HUES48 (cell line): ENCODE measurements around the gene ENTREP3.

Experiments
- H3K27ac ChIP-seq: one replicate; pipeline ENCODE4 v1.7.0; 2013; ENCODE audit warnings: low read depth, low read length, inconsistent platforms
- H3K27me3 ChIP-seq: 2 replicates; pipeline ENCODE4 v1.6.1; 2013; ENCODE audit warnings: mild to moderate bottlenecking, low read length; ENCODE audit not compliant: control insufficient read depth, insufficient read depth
- H3K36me3 ChIP-seq: 2 replicates; pipeline ENCODE4 v1.6.1; 2013; ENCODE audit warnings: low read length; ENCODE audit not compliant: control insufficient read depth, insufficient read depth
- H3K4me1 ChIP-seq: 2 replicates; pipeline ENCODE4 v1.6.1; 2013; ENCODE audit warnings: mild to moderate bottlenecking, low read length; ENCODE audit not compliant: control insufficient read depth, insufficient read depth
- H3K4me3 ChIP-seq: 2 replicates; pipeline ENCODE4 v1.5.1; 2013; ENCODE audit warnings: mild to moderate bottlenecking, low read depth, low read length
- H3K9ac ChIP-seq: 2 replicates; pipeline ENCODE4 v1.6.1; 2013; ENCODE audit warnings: mild to moderate bottlenecking, low read depth, low read length, moderate library complexity
- H3K9me3 ChIP-seq: 2 replicates; pipeline ENCODE4 v1.6.1; 2013; ENCODE audit warnings: low read length; ENCODE audit not compliant: control insufficient read depth, insufficient read depth

The ENTREP3 gene

GRCh38 chr1:155261852-155262673, 6.8 kb upstream of the ENTREP3 start, which contains the start of gene SCAMP3:
Gene SCAMP3, minus strand, starts transcription at chr1:155262360. Its CDS starts 209 bp downstream, at chr1:155262151.
- peaks cover 59% of the 10 kb centered on the region for H3K36me3 ChIP-seq
- peak within 1 kb of the TSS; percentile 92 for H3K27ac ChIP-seq
- H3K27me3 ChIP-seq: no peaks in the 10 kb centered on the region
- no peaks in the 10 kb centered on the region for H3K9me3 ChIP-seq
- peak within 1 kb of the TSS; percentile 77 for H3K4me3 ChIP-seq
- peaks cover 8% of the 10 kb centered on the region for H3K4me1 ChIP-seq
- H3K9ac ChIP-seq: peak within 1 kb of the TSS; percentile 75

- Histone ChIP-seq H3K27me3 (no peaks in the 10 kb centered on the region), H3K9ac (peak overlapping the region; percentile 75), H3K4me1 (peaks cover 8% of the 10 kb centered on the region), H3K27ac (peak overlapping the region; percentile 92), H3K9me3 (no peaks in the 10 kb centered on the region), H3K4me3 (peak overlapping the region; percentile 77), H3K36me3 (peaks cover 55% of the 10 kb centered on the region)
Observed at GRCh38 chr1:155261493-155261851, 6.2 kb upstream of the ENTREP3 start.

GRCh38 chr1:155260276-155260675, 5.0 kb upstream of the ENTREP3 start:
- peaks cover 44% of the 10 kb centered on the region for H3K36me3 ChIP-seq
- H3K27ac ChIP-seq: no peak overlapping the region
- no peaks in the 10 kb centered on the region for H3K9me3 ChIP-seq
- H3K27me3 ChIP-seq: no peaks in the 10 kb centered on the region
- no peak overlapping the region for H3K4me3 ChIP-seq
- no peak overlapping the region for H3K9ac ChIP-seq
- H3K4me1 ChIP-seq: peaks cover 8% of the 10 kb centered on the region

GRCh38 chr1:155256058-155256852, 972 bp upstream of the ENTREP3 start:
- Histone ChIP-seq H3K9ac (no peak overlapping the region), H3K36me3 (peaks cover 18% of the 10 kb centered on the region), H3K9me3 (no peaks in the 10 kb centered on the region), H3K4me1 (peaks cover 17% of the 10 kb centered on the region), H3K4me3 (peak overlapping the region; percentile 79), H3K27ac (no peak overlapping the region), H3K27me3 (no peaks in the 10 kb centered on the region)

- H3K27me3 ChIP-seq: no peaks in the 10 kb centered on the region
- no peak overlapping the region for H3K9ac ChIP-seq
- H3K36me3 ChIP-seq: peaks cover 18% of the 10 kb centered on the region
- peaks cover 13% of the 10 kb centered on the region; the same call in 1 of the 2 replicates for H3K4me1 ChIP-seq
- no peak overlapping the region for H3K27ac ChIP-seq
- H3K9me3 ChIP-seq: no peaks in the 10 kb centered on the region
- H3K4me3 ChIP-seq: peak overlapping the region; percentile 79
Observed at GRCh38 chr1:155254714-155255242, 505 bp downstream of the ENTREP3 start.

- no peak overlapping the region for H3K27ac ChIP-seq
- peaks cover 13% of the 10 kb centered on the region; the same call in 1 of the 2 replicates for H3K4me1 ChIP-seq
- H3K27me3 ChIP-seq: no peaks in the 10 kb centered on the region
- no peak overlapping the region for H3K9ac ChIP-seq
- H3K4me3 ChIP-seq: peak overlapping the region; percentile 79
- H3K36me3 ChIP-seq: peaks cover 13% of the 10 kb centered on the region
- H3K9me3 ChIP-seq: no peaks in the 10 kb centered on the region
Observed at GRCh38 chr1:155254228-155254713, 1.0 kb downstream of the ENTREP3 start.

- Histone ChIP-seq H3K27ac (no peak overlapping the region), H3K9me3 (no peaks in the 10 kb centered on the region), H3K9ac (no peak overlapping the region), H3K36me3 (peaks cover 13% of the 10 kb centered on the region), H3K4me3 (peak overlapping the region; percentile 79; the same call in 1 of the 2 replicates), H3K27me3 (no peaks in the 10 kb centered on the region), H3K4me1 (peaks cover 13% of the 10 kb centered on the region; the same call in 1 of the 2 replicates)
Observed at GRCh38 chr1:155253797-155254196, 1.5 kb downstream of the ENTREP3 start.

GRCh38 chr1:155253208-155253607, 2.1 kb downstream of the ENTREP3 start:
- Histone ChIP-seq H3K27ac (no peak overlapping the region), H3K9ac (no peak overlapping the region), H3K4me3 (no peak overlapping the region), H3K27me3 (no peaks in the 10 kb centered on the region), H3K36me3 (peaks cover 12% of the 10 kb centered on the region; the same call in 1 of the 2 replicates), H3K9me3 (no peaks in the 10 kb centered on the region), H3K4me1 (peaks cover 13% of the 10 kb centered on the region; the same call in 1 of the 2 replicates)

GRCh38 chr1:155251566-155251965, 3.7 kb downstream of the ENTREP3 start:
- peaks cover 2% of the 10 kb centered on the region; the same call in 1 of the 2 replicates for H3K27me3 ChIP-seq
- peaks cover 15% of the 10 kb centered on the region; the same call in 1 of the 2 replicates for H3K36me3 ChIP-seq
- H3K4me3 ChIP-seq: no peak overlapping the region
- no peaks in the 10 kb centered on the region for H3K9me3 ChIP-seq
- H3K4me1 ChIP-seq: peaks cover 13% of the 10 kb centered on the region; the same call in 1 of the 2 replicates
- H3K27ac ChIP-seq: no peak overlapping the region
- no peak overlapping the region for H3K9ac ChIP-seq

GRCh38 chr1:155250633-155251449, 4.4 kb downstream of the ENTREP3 start:
- Histone ChIP-seq H3K27me3 (peaks cover 8% of the 10 kb centered on the region), H3K9ac (no peak overlapping the region), H3K4me3 (peak overlapping the region; percentile 63), H3K27ac (no peak overlapping the region), H3K4me1 (peaks cover 13% of the 10 kb centered on the region; the same call in 1 of the 2 replicates), H3K36me3 (peaks cover 15% of the 10 kb centered on the region; the same call in 1 of the 2 replicates), H3K9me3 (no peaks in the 10 kb centered on the region)
